NCI-H748 (cell line): ENCODE data around the gene PRDM8.

Source experiments
- DNase-seq: peaks from one replicate; lab custom pipeline; 2025; ENCODE audit not compliant: unreplicated experiment; lab: John Stamatoyannopoulos, UW

PRDM8 gene

GRCh38 chr4:80199947-80200346 lies 2.6 kb downstream of the PRDM8 start:
- no peak for DNase-seq

GRCh38 chr4:80201252-80202151 lies 4.2 kb downstream of the PRDM8 start:
- DNase-seq: peak; percentile 65

- DNase-seq: peak; percentile 70
These were observed 4.9 kb downstream of the PRDM8 start for GRCh38 chr4:80202190-80202711.

- peak; percentile 47 for DNase-seq
These were observed 5.6 kb downstream of the PRDM8 start for GRCh38 chr4:80202741-80203553.

- no peak for DNase-seq
These were observed 7.2 kb downstream of the PRDM8 start for GRCh38 chr4:80204433-80205011.

- DNase-seq: no peak
These were observed 8.8 kb downstream of the PRDM8 start for GRCh38 chr4:80206111-80206510.

- no peak for DNase-seq
These were observed 9.3 kb downstream of the PRDM8 start for GRCh38 chr4:80206521-80207171.

GRCh38 chr4:80207172-80207583 lies 9.9 kb downstream of the PRDM8 start:
- no peak for DNase-seq

GRCh38 chr4:80207664-80208063 lies 10.4 kb downstream of the PRDM8 start:
- DNase-seq: no peak

- DNase-seq: no peak
These were observed 11.5 kb downstream of the PRDM8 start for GRCh38 chr4:80208610-80209339.

- no peak for DNase-seq
These were observed 12.0 kb downstream of the PRDM8 start for GRCh38 chr4:80209340-80209701.

- DNase-seq: no peak
These were observed 13.2 kb downstream of the PRDM8 start for GRCh38 chr4:80210549-80210948.

GRCh38 chr4:80213117-80213815 lies 16.0 kb downstream of the PRDM8 start:
- DNase-seq: no peak

- peak; percentile 53 for DNase-seq
These were observed 18.2 kb downstream of the PRDM8 start for GRCh38 chr4:80215449-80216052.

- no peak for DNase-seq
These were observed 18.9 kb downstream of the PRDM8 start for GRCh38 chr4:80216100-80216761.

- DNase-seq: no peak
These were observed 22.2 kb downstream of the PRDM8 start for GRCh38 chr4:80219301-80220025.

GRCh38 chr4:80220711-80221110 lies 23.4 kb downstream of the PRDM8 start:
- DNase-seq: no peak

- DNase-seq: peak; percentile 48
These were observed 23.9 kb downstream of the PRDM8 start for GRCh38 chr4:80221161-80221560.
